Retinal pigment epithelial cell (primary cell): Measurements from ENCODE around the gene EFL1.

Experiments used
- DNase-seq: peaks from one replicate; pipeline ENCODE4 v3.0.0-alpha.2; 2010; ENCODE audit warnings: low read depth
- H3K4me3 ChIP-seq: 2 replicates; pipeline ENCODE4 v1.5.1; 2011; ENCODE audit warnings: mild to moderate bottlenecking, low read length, control low read depth, moderate library complexity
- TF ChIP-seq, protein P1 (sequence below): conservative IDR thresholded peaks from 2 replicates; pipeline ENCODE4 v1.5.1; 2011; ENCODE audit warnings: low read depth, low read length, control low read depth, inconsistent platforms

The EFL1 gene

DNA sequence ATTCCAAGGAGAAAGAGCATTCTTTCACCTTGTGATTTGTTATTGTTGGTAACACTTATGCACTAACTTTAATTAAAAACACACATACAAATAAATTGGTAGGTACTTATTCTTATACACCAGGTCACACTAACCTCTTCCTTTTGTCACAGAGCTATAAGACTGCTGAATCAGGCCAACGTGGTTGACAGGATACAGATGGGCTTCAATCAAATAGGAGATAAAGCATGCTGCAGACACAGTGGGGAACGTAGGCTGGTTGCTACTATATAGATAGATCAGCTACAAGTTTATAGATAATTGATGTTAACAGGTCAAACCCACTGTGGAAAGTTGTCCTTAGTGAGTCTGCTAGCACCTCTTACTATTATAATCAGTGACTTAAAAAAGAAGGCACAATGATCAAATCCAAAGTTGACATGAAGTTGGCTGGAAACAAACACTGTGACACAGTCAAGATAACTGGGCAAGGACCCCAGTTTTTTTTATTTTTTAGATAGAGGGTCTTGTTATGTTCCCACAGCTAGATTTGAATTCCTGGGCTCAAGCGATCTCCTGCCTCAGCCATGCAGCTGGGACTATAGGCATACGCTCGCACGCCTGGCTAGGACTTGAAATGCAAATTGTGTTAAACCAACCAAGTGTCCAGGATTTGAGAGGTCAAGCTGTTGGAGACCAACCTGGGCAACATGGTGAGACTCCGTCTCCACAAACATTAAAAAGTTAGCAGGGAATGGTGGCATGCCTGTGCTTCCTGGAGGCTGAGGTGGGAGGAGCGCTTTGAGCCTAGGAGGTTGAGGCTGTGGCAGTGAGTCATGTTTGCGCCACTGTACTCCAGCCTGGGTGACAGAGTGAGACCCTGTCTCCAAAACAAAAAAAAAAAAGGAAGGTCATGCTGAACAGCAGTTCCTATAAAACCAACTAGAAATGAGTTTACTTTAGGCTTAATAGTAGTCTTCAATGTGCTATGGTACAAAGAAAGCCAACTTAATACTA, 118.8 kb downstream of the EFL1 start:
- H3K4me3 ChIP-seq: no peak overlapping the region
- TF ChIP-seq, protein P1, sequence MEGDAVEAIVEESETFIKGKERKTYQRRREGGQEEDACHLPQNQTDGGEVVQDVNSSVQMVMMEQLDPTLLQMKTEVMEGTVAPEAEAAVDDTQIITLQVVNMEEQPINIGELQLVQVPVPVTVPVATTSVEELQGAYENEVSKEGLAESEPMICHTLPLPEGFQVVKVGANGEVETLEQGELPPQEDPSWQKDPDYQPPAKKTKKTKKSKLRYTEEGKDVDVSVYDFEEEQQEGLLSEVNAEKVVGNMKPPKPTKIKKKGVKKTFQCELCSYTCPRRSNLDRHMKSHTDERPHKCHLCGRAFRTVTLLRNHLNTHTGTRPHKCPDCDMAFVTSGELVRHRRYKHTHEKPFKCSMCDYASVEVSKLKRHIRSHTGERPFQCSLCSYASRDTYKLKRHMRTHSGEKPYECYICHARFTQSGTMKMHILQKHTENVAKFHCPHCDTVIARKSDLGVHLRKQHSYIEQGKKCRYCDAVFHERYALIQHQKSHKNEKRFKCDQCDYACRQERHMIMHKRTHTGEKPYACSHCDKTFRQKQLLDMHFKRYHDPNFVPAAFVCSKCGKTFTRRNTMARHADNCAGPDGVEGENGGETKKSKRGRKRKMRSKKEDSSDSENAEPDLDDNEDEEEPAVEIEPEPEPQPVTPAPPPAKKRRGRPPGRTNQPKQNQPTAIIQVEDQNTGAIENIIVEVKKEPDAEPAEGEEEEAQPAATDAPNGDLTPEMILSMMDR: no peak
- no peak for DNase-seq

DNA sequence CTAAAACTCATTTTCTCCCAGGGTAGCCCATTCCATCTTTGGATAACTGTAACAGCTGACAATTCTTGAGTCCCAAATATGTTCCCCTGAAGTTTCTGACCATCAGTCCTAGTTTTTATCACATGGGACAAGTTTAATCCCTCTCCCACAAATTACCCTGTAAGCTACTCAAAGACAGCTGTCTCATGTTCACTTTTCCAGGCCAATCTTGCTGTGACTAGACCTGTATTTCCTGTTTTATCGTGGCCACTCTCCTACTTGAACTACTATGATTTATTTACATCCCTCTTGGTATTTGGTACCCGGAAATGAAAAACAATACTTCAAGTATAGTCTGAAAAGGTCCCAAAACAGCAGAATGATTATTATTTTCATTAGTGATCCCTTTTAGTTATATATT, 121.6 kb downstream of the EFL1 start:
- TF ChIP-seq, protein P1: no peak

DNA sequence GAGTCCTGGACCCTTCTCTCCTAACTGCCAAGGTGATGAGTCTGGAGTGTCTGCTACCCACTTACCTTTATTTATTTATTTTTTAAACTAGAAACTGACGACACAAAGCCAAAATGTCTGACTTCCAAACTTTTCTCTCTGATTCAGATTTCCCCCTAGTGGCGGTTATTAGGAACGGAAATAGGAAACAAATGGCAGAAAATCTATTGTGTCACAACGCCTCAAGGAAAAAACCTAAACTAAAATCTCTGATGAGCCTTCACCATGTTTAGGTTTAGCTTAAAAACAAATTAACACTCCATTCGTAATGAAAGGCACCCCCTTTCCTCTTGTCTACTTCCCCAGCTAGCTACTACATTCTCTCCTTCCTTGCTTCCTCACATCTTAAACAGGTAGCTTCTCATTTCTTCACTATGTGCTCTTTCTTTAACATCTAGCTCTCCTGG, 122.7 kb downstream of the EFL1 start:
- no peak overlapping the region for H3K4me3 ChIP-seq
- TF ChIP-seq, protein P1: peak; percentile 77
- no peak for DNase-seq

More for the DNA sequence above, 121.6 kb downstream of the EFL1 start:
- H3K4me3 ChIP-seq: no peak overlapping the region
- DNase-seq: no peak

DNA sequence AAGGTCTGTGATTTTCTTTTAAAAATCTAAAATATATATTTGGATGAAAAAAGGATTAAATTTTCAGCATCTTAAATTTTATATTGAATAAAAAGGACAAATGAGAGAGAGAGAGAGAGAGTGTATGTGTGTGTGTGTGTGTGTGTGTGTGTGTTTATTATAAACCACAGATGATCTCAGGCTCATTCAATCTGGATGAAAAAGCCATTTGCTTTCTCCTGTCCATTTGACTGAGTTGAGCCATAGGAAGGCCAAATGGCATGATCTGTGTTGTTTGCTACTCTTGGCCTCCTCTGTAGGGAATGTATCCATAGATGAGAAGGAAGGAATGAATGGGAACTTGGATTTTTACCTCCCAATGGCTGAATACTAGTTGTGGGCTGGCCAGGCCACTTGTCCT, 124.2 kb downstream of the EFL1 start:
- H3K4me3 ChIP-seq: no peak overlapping the region
- TF ChIP-seq, protein P1: no peak
- DNase-seq: no peak

DNA sequence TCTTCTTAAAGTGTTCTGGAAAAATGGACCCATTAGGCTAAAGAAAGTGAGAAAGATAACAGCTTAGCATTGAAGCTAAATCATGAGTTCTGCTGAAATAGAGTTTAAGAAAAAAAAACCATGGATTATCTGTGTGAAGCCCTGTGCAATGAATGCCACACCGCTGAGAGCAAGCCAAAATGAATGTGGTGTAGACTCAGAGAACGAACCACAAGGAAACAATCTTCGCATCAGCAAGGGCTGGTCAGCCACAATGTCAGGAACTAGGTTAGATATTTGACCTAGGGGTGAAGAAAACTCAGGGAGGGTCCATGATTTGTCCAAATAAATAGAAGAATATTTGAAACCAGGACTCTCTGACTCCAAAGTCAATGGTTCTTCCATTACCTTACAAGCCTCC, 125.3 kb downstream of the EFL1 start:
- H3K4me3 ChIP-seq: no peak overlapping the region
- TF ChIP-seq, protein P1: no peak
- DNase-seq: no peak

DNA sequence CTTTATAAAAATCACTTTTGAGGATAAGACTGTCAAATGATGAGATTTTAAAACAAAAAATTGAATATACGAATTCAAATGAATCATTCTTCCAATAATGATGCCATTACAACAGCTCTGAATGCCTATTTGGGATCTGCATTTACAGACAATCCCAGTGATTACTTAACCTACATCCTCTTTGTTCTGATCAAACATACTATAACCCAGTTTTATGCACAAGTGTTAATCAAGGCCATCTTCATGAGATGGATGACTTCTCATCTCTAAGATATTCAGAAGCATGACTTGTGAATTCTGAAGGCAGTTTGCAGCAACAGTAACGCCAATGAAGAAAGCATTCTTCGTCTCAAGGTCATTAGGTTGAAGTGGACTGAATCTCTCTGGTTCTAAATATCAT, 126.4 kb downstream of the EFL1 start:
- no peak for DNase-seq
- TF ChIP-seq, protein P1: no peak
- H3K4me3 ChIP-seq: no peak overlapping the region

DNA sequence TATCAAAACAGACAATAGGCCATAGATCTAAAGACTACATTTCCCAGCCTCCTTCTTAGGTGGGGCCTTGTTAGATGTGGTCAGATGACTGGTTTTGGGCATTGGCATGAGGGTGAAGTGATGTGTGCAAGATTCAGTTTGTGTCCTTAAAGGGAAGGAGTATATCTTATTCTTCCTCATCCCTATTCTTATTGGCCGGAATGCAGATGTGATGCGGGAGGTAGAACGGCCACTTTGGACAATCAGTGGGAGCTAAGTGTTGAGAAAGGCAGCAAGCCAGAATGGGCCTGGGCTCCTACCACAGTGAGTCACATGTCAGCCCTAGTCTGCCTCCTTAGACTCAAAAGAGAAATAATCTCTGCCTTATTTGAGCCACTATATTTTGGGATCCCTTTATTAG, 126.9 kb downstream of the EFL1 start:
- no peak for DNase-seq
- H3K4me3 ChIP-seq: no peak overlapping the region
- TF ChIP-seq, protein P1: no peak
